OCI-LY7 (cell line): Measurements from ENCODE around the gene THEM5. TPM values are rescaled to one million over a fixed set of nuclear protein-coding genes. Genes with fewer than 3 reads are reported as not detected.

Experiments used
- BruUV-seq: library from RNA; stranded (reverse); fragments of 400-500 nt; replicated peaks from 2 replicates; lab custom pipeline; 2021; lab: Mats Ljungman, UMichigan
- CTCF ChIA-PET: fragments of 300-600 bp; sonication (Branson Sonifier 250); formaldehyde crosslinking; loops from one replicate; lab custom pipeline; 2022; ENCODE audit warnings: antibody characterized with exemption; ENCODE audit not compliant: unreplicated experiment; lab: Charles Lee
- POLR2A ChIA-PET: fragments of 300-600 bp; sonication (Branson Sonifier 250); formaldehyde crosslinking; loops from one replicate; lab custom pipeline; 2022; ENCODE audit warnings: antibody characterized with exemption; lab: Charles Lee
- DNase-seq: peaks from one replicate; pipeline ENCODE4 v3.0.0-alpha.2; 2015; ENCODE audit warnings: low spot score
- H2AFZ ChIP-seq: fragments of 200-600 bp; sonication (generic), shearing (Covaris generic); 2 replicates; pipeline ENCODE4 v1.6.1; 2014; ENCODE audit warnings: mild to moderate bottlenecking, antibody characterized with exemption, low read length, moderate library complexity
- H3K27ac ChIP-seq: fragments of 200-600 bp; sonication (generic); 2 replicates; pipeline ENCODE4 v1.5.1; 2014; ENCODE audit warnings: mixed run types, low read depth, mild to moderate bottlenecking, moderate library complexity, low read length, inconsistent platforms; ENCODE audit not compliant: poor library complexity, severe bottlenecking
- H3K36me3 ChIP-seq: fragments of 200-600 bp; sonication (generic); 2 replicates; pipeline ENCODE4 v1.6.1; 2014; ENCODE audit warnings: mild to moderate bottlenecking, antibody characterized with exemption, low read length, moderate library complexity, mixed read lengths; ENCODE audit not compliant: insufficient read depth
- H3K4me1 ChIP-seq: fragments of 200-600 bp; sonication (generic); 2 replicates; pipeline ENCODE4 v1.5.1; 2014; ENCODE audit warnings: mild to moderate bottlenecking, low read length; ENCODE audit not compliant: insufficient read depth, poor library complexity, severe bottlenecking
- H3K4me2 ChIP-seq: fragments of 200-600 bp; sonication (generic); 2 replicates; pipeline ENCODE4 v1.6.1; 2014; ENCODE audit warnings: mild to moderate bottlenecking, low read length
- H3K4me3 ChIP-seq: fragments of 200-600 bp; sonication (generic); 2 replicates; pipeline ENCODE4 v1.5.1; 2014; ENCODE audit warnings: mild to moderate bottlenecking, low read depth, low read length; ENCODE audit not compliant: poor library complexity, severe bottlenecking
- H3K79me2 ChIP-seq: fragments of 200-600 bp; sonication (generic); 2 replicates; pipeline ENCODE4 v1.6.1; 2016; ENCODE audit warnings: low read depth, mild to moderate bottlenecking, low read length, moderate library complexity, mixed read lengths; ENCODE audit not compliant: insufficient read depth
- H3K9me2 ChIP-seq: fragments of 200-600 bp; sonication (generic); 2 replicates; pipeline ENCODE4 v1.6.1; 2016; ENCODE audit warnings: mild to moderate bottlenecking, low read length, mixed read lengths; ENCODE audit not compliant: insufficient read depth
- H3K9me3 ChIP-seq: fragments of 200-600 bp; sonication (generic); 2 replicates; pipeline ENCODE4 v1.6.1; 2014; ENCODE audit warnings: mild to moderate bottlenecking, mixed run types, low read length, mixed read lengths
- H4K20me1 ChIP-seq: fragments of 200-600 bp; sonication (generic); 2 replicates; pipeline ENCODE4 v1.6.1; 2014; ENCODE audit warnings: mild to moderate bottlenecking, antibody characterized with exemption, low read length, moderate library complexity, mixed read lengths; ENCODE audit not compliant: insufficient read depth
- EZH2phosphoT487 ChIP-seq: fragments of 200-600 bp; sonication (generic); IDR thresholded peaks from 2 replicates; pipeline ENCODE4 v1.6.1; 2018; ENCODE audit warnings: low read depth, borderline replicate concordance, mild to moderate bottlenecking, mixed run types, antibody characterized with exemption, low read length, moderate library complexity, mixed read lengths
- intact Hi-C: fragments of 100-400 bp; cut with micrococcal nuclease; formaldehyde crosslinking; loops from one replicate; pipeline ENCODE4 v1.10.0; 2022; ENCODE audit not compliant: unreplicated experiment
- total RNA-seq, 2 experiments: library from RNA; depleted of rRNA in 1 of 2; stranded (reverse); fragments of >200 nt in 1 of 2; shearing (Covaris generic) in 1 of 2; gene quantifications; 2 replicates each; pipeline ENCODE4 v1.2.3, GENCODE V29; 2014 to 2022
- TF ChIP-seq, protein P1 (sequence below): fragments of 200-600 bp; sonication (generic); conservative IDR thresholded peaks from 2 replicates; pipeline ENCODE4 v1.5.1; 2014; ENCODE audit warnings: mild to moderate bottlenecking, antibody characterized with exemption, low read length, moderate library complexity, mixed read lengths

Gene THEM5
- total RNA-seq, 2 experiments from 2014 or later: not detected

DNA sequence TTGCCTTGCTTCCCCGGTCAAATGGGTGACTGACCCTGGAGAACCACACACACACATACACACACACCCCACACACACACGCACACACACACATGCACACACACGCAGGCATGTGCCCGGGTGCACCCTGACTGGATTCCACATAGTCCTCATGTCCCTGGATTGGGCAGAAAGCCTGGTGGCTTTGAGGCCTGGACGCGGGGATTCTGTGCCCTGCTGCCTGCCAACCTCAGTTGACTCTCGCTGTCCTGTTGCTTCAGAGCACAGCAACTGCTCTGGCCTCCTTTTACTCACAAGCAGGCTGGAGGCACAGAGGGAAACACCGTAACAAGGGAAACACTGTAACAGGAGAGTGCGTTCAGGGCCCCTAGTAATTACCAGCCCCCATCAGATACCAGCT is 28.3 kb downstream of the THEM5 start:
- CTCF ChIA-PET: no interaction called here

DNA sequence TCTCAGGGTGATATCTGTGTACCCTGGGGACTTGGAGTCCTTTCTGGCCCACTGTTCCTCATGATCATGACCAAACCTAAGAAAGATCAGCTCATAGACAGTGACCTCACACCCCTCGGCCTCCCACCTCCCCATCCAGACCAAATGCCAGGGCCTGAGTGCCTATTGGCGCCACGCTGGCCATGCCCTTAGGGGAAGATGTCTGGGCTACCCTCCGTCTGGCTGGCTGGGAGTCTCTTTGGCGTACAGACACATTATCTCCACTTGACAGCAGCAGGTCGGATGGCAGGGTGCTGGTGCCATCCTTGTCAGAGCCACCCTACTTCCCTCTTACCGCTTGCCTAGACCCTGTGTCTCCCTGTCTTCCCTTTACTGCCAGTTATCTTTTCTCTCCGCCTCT is 30.3 kb downstream of the THEM5 start:
- no peaks in the 10 kb centered on the region for H4K20me1 ChIP-seq
- intact Hi-C loops: no loop called here
- no peaks in the 10 kb centered on the region for H3K36me3 ChIP-seq
- TF ChIP-seq EZH2phosphoT487: no peak
- TF ChIP-seq, protein P1, sequence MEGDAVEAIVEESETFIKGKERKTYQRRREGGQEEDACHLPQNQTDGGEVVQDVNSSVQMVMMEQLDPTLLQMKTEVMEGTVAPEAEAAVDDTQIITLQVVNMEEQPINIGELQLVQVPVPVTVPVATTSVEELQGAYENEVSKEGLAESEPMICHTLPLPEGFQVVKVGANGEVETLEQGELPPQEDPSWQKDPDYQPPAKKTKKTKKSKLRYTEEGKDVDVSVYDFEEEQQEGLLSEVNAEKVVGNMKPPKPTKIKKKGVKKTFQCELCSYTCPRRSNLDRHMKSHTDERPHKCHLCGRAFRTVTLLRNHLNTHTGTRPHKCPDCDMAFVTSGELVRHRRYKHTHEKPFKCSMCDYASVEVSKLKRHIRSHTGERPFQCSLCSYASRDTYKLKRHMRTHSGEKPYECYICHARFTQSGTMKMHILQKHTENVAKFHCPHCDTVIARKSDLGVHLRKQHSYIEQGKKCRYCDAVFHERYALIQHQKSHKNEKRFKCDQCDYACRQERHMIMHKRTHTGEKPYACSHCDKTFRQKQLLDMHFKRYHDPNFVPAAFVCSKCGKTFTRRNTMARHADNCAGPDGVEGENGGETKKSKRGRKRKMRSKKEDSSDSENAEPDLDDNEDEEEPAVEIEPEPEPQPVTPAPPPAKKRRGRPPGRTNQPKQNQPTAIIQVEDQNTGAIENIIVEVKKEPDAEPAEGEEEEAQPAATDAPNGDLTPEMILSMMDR: no peak
- no peaks in the 10 kb centered on the region for H3K79me2 ChIP-seq
- no peak overlapping the region for H2AFZ ChIP-seq
- H3K4me3 ChIP-seq: no peak overlapping the region
- H3K4me2 ChIP-seq: no peak overlapping the region
- no peaks in the 10 kb centered on the region for H3K9me2 ChIP-seq
- CTCF ChIA-PET: no interaction called here
- no TSS peak for BruUV-seq
- no peak overlapping the region for H3K27ac ChIP-seq
- H3K4me1 ChIP-seq: peaks cover 21% of the 10 kb centered on the region
- no peaks in the 10 kb centered on the region for H3K9me3 ChIP-seq
- POLR2A ChIA-PET: no interaction called here
- DNase-seq: no peak

More for the DNA sequence above, 28.3 kb downstream of the THEM5 start:
- POLR2A ChIA-PET: no interaction called here
- no peak overlapping the region for H2AFZ ChIP-seq
- TF ChIP-seq, protein P1: no peak
- TF ChIP-seq EZH2phosphoT487: no peak
- H3K9me3 ChIP-seq: no peaks in the 10 kb centered on the region
- H3K4me3 ChIP-seq: no peak overlapping the region
- H3K9me2 ChIP-seq: no peaks in the 10 kb centered on the region
- no peak overlapping the region for H3K27ac ChIP-seq
- no peak for DNase-seq
- no TSS peak for BruUV-seq
- H3K4me1 ChIP-seq: peaks cover 21% of the 10 kb centered on the region
- no peaks in the 10 kb centered on the region for H3K79me2 ChIP-seq
- intact Hi-C loops: no loop called here
- H3K4me2 ChIP-seq: no peak overlapping the region
- H4K20me1 ChIP-seq: no peaks in the 10 kb centered on the region
- H3K36me3 ChIP-seq: no peaks in the 10 kb centered on the region

DNA sequence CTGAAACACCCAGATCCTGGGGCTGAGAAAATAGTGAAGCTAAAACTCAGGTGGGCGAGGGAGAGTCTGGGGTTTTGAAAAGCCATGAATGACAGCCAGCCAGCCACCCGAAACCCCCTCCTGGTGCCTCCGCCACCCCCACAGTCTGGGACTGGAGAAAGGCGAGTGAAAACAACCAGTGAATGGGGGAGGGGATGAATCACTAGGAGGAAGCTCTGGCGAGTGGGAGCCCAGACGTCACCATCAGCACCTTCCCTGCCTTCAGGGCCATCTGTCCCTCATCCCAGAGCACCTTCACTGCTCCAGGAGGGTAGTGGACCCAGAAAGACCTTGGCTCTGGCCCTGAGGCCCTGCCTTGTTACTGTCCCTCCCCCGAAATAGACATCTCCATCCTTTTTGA is 31.1 kb downstream of the THEM5 start:
- H3K27ac ChIP-seq: no peak overlapping the region
- no peaks in the 10 kb centered on the region for H3K9me3 ChIP-seq
- peaks cover 26% of the 10 kb centered on the region for H3K4me1 ChIP-seq
- no peaks in the 10 kb centered on the region for H3K36me3 ChIP-seq
- ChIA-PET CTCF (no interaction called here), POLR2A (no interaction called here)
- TF ChIP-seq, protein P1: no peak
- TF ChIP-seq EZH2phosphoT487: no peak
- no peak overlapping the region for H2AFZ ChIP-seq
- no peak overlapping the region for H3K4me2 ChIP-seq
- no peak for DNase-seq
- no peak overlapping the region for H3K4me3 ChIP-seq
- intact Hi-C loops: no loop called here
- no peaks in the 10 kb centered on the region for H4K20me1 ChIP-seq
- BruUV-seq: no TSS peak
- H3K79me2 ChIP-seq: no peaks in the 10 kb centered on the region
- no peaks in the 10 kb centered on the region for H3K9me2 ChIP-seq
